ENCODE results near the gene ZNF497. TPM values are rescaled to one million over a fixed set of nuclear protein-coding genes. Genes with fewer than 3 reads are reported as not detected.

Gene ZNF497
- total and polyA plus RNA-seq, 2 donors (not counting 1 experiment from before 2014, with no cell fraction given): 1.6 to 2.7 TPM

GRCh38 chr19:58401840-58402421 lies 39.4 kb upstream of the ZNF497 start:
- Mint-ChIP-seq H3K27ac (no peak overlapping the region), H3K4me3 (peak overlapping the region; percentile 89)
- DNase-seq: peak; percentile 32

More at GRCh38 chr19:58401840-58402421, 39.4 kb upstream of the ZNF497 start:
- Histone ChIP-seq H3K27ac (ENCODE audit: low read length in 2 of 2) (peak overlapping the region; percentile 62 to 87), H4K20me1 (ENCODE audit: control insufficient read depth, insufficient read depth, low read length, poor library complexity, severe bottlenecking) (no peaks in the 10 kb centered on the region), H2AFZ (ENCODE audit: insufficient read depth, low read depth, low read length, poor library complexity, severe bottlenecking) (peak overlapping the region; percentile 77), H3K4me3 (ENCODE audit: control extremely low read depth in 1 of 5, extremely low read depth in 1 of 5, insufficient read depth in 1 of 5, low read depth in 2 of 5, low read length in 4 of 5) (peak overlapping the region; percentile 21 to 68 (median 64)), H3K9me3 (ENCODE audit: control extremely low read depth in 1 of 3, control insufficient read depth in 2 of 3, insufficient read depth in 1 of 3, low read length in 2 of 3) (peaks cover 0 to 7% (median 0%) of the 10 kb centered on the region in 3 donors), H3K36me3 (replicated peaks in 1 of 2; ENCODE audit: control extremely low read depth in 1 of 2, control insufficient read depth in 1 of 2, extremely low read depth in 1 of 2, insufficient read depth in 2 of 2, low read length in 1 of 2) (no peaks in the 10 kb centered on the region), H3K4me2 (replicated peaks; ENCODE audit: low read depth, low read length, poor library complexity, severe bottlenecking) (peak overlapping the region; percentile 99), H3K27me3 (replicated peaks in 1 of 4; ENCODE audit: control extremely low read depth in 1 of 4, control insufficient read depth in 3 of 4, insufficient read depth in 4 of 4, low read length in 3 of 4) (peaks cover 0 to 17% (median 6%) of the 10 kb centered on the region in 4 experiments), H3K79me2 (ENCODE audit: control insufficient read depth, insufficient read depth, low read length) (peaks cover 2% of the 10 kb centered on the region), H3K9ac (ENCODE audit: low read length) (peak overlapping the region; percentile 70), H3K4me1 (ENCODE audit: control insufficient read depth in 2 of 2, insufficient read depth in 2 of 2, low read length in 2 of 2) (peaks cover 6 to 15% of the 10 kb centered on the region in 2 donors)
- Mint-ChIP-seq H3K9me3 (ENCODE audit: insufficient read depth) (no peaks in the 10 kb centered on the region), H3K27me3 (peaks cover 3% of the 10 kb centered on the region), H3K4me1 (peaks cover 14% of the 10 kb centered on the region)
- intact Hi-C loops (cut with micrococcal nuclease): loop anchor here (1.0 to 2.0 kb wide), 10 partner anchors 15 to 219 kb away; partner anchors contain the start of genes ERVK3-1, MZF1, RPS5 and ZNF132
- ChIA-PET POLR2A (interaction anchor here (0.7 kb wide), 2 partner anchors 22 to 166 kb away, joined by 5 to 6 read pairs; no protein-coding TSS in a partner anchor), CTCF (no interaction called here)
- TF ChIP-seq CTCF (IDR thresholded peaks at IDR 0.05): no peak
- no peak for TF ChIP-seq EZH2 (IDR thresholded peaks at IDR 0.05; ENCODE audit: borderline replicate concordance, insufficient read depth, low read depth, low read length, poor library complexity, severe bottlenecking)
- ATAC-seq (ENCODE audit: low read depth): no peak
- 33% methylated on average over 11 of the region's 23 CpGs for WGBS (ENCODE audit: insufficient coverage)

Data from B cell (primary cell).